Smooth muscle cell (in vitro differentiated cells): ENCODE results near the gene RHOG. TPM values are rescaled to one million over a fixed set of nuclear protein-coding genes. Genes with fewer than 3 reads are reported as not detected.

Experiments used
- DNase-seq: peaks from one replicate; lab custom pipeline; 2025; ENCODE audit not compliant: unreplicated experiment; lab: John Stamatoyannopoulos, UW
- H2AFZ ChIP-seq: fragments of 200-600 bp; sonication (generic); 2 replicates; pipeline ENCODE4 v1.6.0; 2016; ENCODE audit warnings: antibody characterized with exemption, low read depth, mild to moderate bottlenecking
- H3F3A ChIP-seq: fragments of 200-600 bp; sonication (generic); 2 replicates; pipeline ENCODE4 v1.6.0; 2017; ENCODE audit warnings: antibody characterized with exemption, low read depth
- H3K27ac ChIP-seq: fragments of 200-600 bp; sonication (generic); 2 replicates; pipeline ENCODE4 v1.5.1; 2016; ENCODE audit warnings: low read depth, mild to moderate bottlenecking
- H3K27me3 ChIP-seq: fragments of 200-600 bp; sonication (generic); 2 replicates; pipeline ENCODE4 v1.6.1; 2016; ENCODE audit warnings: low read depth, mild to moderate bottlenecking
- H3K36me3 ChIP-seq: fragments of 200-600 bp; sonication (generic); 2 replicates; pipeline ENCODE4 v1.5.1; 2016; ENCODE audit warnings: low read depth
- H3K4me1 ChIP-seq: fragments of 200-600 bp; sonication (generic); 2 replicates; pipeline ENCODE4 v1.5.1; 2016; ENCODE audit warnings: low read depth
- H3K4me2 ChIP-seq: fragments of 200-600 bp; sonication (generic); 2 replicates; pipeline ENCODE4 v1.6.0; 2016; ENCODE audit warnings: mild to moderate bottlenecking
- H3K4me3 ChIP-seq: fragments of 200-600 bp; sonication (generic); 2 replicates; pipeline ENCODE4 v1.5.1; 2016; ENCODE audit warnings: mild to moderate bottlenecking
- H3K79me2 ChIP-seq: fragments of 200-600 bp; sonication (generic); 2 replicates; pipeline ENCODE4 v1.6.0; 2016; ENCODE audit warnings: low read depth, mild to moderate bottlenecking
- H3K9ac ChIP-seq: fragments of 200-600 bp; sonication (generic); 2 replicates; pipeline ENCODE4 v1.6.0; 2016; ENCODE audit warnings: low read depth
- H3K9me3 ChIP-seq: fragments of 200-600 bp; sonication (generic); replicated peaks from 2 replicates; pipeline ENCODE4 v1.5.1; 2016; ENCODE audit warnings: low read depth
- H4K20me1 ChIP-seq: fragments of 200-600 bp; sonication (generic); 2 replicates; pipeline ENCODE4 v1.6.0; 2016; ENCODE audit warnings: low read depth
- CTCF ChIP-seq: fragments of 200-600 bp; sonication (generic); IDR thresholded peaks from 2 replicates; pipeline ENCODE4 v1.5.1; 2017; ENCODE audit warnings: borderline replicate concordance, mild to moderate bottlenecking, antibody characterized with exemption; ENCODE audit not compliant: insufficient read depth, poor library complexity, severe bottlenecking
- WGBS: methylation state at CpG from one replicate; pipeline ENCODE4 v1.1.7; 2016; ENCODE audit warnings: low lambda C conversion rate; 5-methylcytosine and 5-hydroxymethylcytosine counted together
- polyA plus RNA-seq: library from polyadenylated mRNA; unstranded; fragments of >200 nt; fragmentation: Nextera tagmentation; extraction: Ambion mirVana; gene quantifications from 2 replicates; pipeline ENCODE4 v1.2.1, GENCODE V29; 2016
- total RNA-seq: library from RNA; depleted of rRNA; stranded (reverse); fragments of >200 nt; gene quantifications from 2 replicates; pipeline ENCODE4 v1.2.3, GENCODE V29; 2014

The RHOG gene
- 20.2 and 20.7 TPM in 2 replicates for total RNA-seq
- 32.7 and 51.3 TPM in 2 replicates for polyA plus RNA-seq

- Histone ChIP-seq H3K27me3 (no peaks in the 10 kb centered on the region), H3K27ac (peak within 1 kb of the TSS; percentile 56), H2AFZ (peak within 1 kb of the TSS; percentile 79), H4K20me1 (peaks cover 43% of the 10 kb centered on the region), H3K4me1 (peaks cover 11% of the 10 kb centered on the region), H3K4me2 (peak within 1 kb of the TSS; percentile 84), H3K4me3 (peak within 1 kb of the TSS; percentile 99), H3K9ac (peak within 1 kb of the TSS; percentile 82), H3F3A (peaks cover 4% of the 10 kb centered on the region), H3K79me2 (peaks cover 47% of the 10 kb centered on the region), H3K9me3 (no peaks in the 10 kb centered on the region), H3K36me3 (no peaks in the 10 kb centered on the region)
- DNase-seq: peak; percentile 95
- 0% methylated on average over 10 of the region's 42 CpGs for WGBS
- TF ChIP-seq CTCF: no peak
Measured at GRCh38 chr11:3840870-3841425, at the start of gene RHOG. Gene RHOG, minus strand, starts transcription at chr11:3840959. Its CDS starts 12,821 bp downstream, at chr11:3828138.

GRCh38 chr11:3890014-3890413 is 49.3 kb upstream of the RHOG start:
- WGBS: 98% methylated on average over 2 of the region's 2 CpGs
- Histone ChIP-seq H3K9ac (no peak overlapping the region), H3K4me1 (no peaks in the 10 kb centered on the region), H3K4me2 (no peak overlapping the region), H3K27me3 (no peaks in the 10 kb centered on the region), H3K27ac (no peak overlapping the region), H3K36me3 (no peaks in the 10 kb centered on the region), H4K20me1 (peaks cover 37% of the 10 kb centered on the region), H3K9me3 (no peaks in the 10 kb centered on the region), H3K79me2 (peaks cover 39% of the 10 kb centered on the region), H3K4me3 (no peak overlapping the region), H2AFZ (no peak overlapping the region), H3F3A (no peaks in the 10 kb centered on the region)
- DNase-seq: no peak
- TF ChIP-seq CTCF: no peak

- DNase-seq: no peak
- H3K27me3 ChIP-seq: no peaks in the 10 kb centered on the region
- no peak overlapping the region for H3K4me3 ChIP-seq
- H4K20me1 ChIP-seq: peaks cover 43% of the 10 kb centered on the region
- TF ChIP-seq CTCF: no peak
- H2AFZ ChIP-seq: no peak overlapping the region
- H3F3A ChIP-seq: no peaks in the 10 kb centered on the region
- no peaks in the 10 kb centered on the region for H3K4me1 ChIP-seq
- no peak overlapping the region for H3K9ac ChIP-seq
- H3K79me2 ChIP-seq: peaks cover 50% of the 10 kb centered on the region
- no peak overlapping the region for H3K27ac ChIP-seq
- H3K36me3 ChIP-seq: no peaks in the 10 kb centered on the region
- no peaks in the 10 kb centered on the region for H3K9me3 ChIP-seq
- H3K4me2 ChIP-seq: no peak overlapping the region
Measured at GRCh38 chr11:3888876-3889275, 48.1 kb upstream of the RHOG start.

GRCh38 chr11:3886985-3887384 is 46.2 kb upstream of the RHOG start:
- no peak overlapping the region for H3K4me2 ChIP-seq
- H2AFZ ChIP-seq: no peak overlapping the region
- peaks cover 51% of the 10 kb centered on the region for H3K79me2 ChIP-seq
- 100% methylated on average over 1 of the region's 1 CpG for WGBS
- DNase-seq: no peak
- peaks cover 43% of the 10 kb centered on the region for H4K20me1 ChIP-seq
- no peak overlapping the region for H3K9ac ChIP-seq
- no peaks in the 10 kb centered on the region for H3K36me3 ChIP-seq
- no peaks in the 10 kb centered on the region for H3F3A ChIP-seq
- TF ChIP-seq CTCF: no peak
- H3K9me3 ChIP-seq: no peaks in the 10 kb centered on the region
- no peaks in the 10 kb centered on the region for H3K4me1 ChIP-seq
- H3K4me3 ChIP-seq: no peak overlapping the region
- H3K27ac ChIP-seq: no peak overlapping the region
- H3K27me3 ChIP-seq: no peaks in the 10 kb centered on the region
